Measurements from ENCODE around the gene SNX25. TPM values are rescaled to one million over a fixed set of nuclear protein-coding genes. Genes with fewer than 3 reads are reported as not detected.
"Not testable (repeated sequence)": the region's sequence is repeated elsewhere in the genome, so short reads cannot be mapped to it uniquely, and the experiment has no call there.

The SNX25 gene
- total RNA-seq, 1 experiment from 2014 or later, result 8.4 TPM

- DNase-seq (no peak), ATAC-seq (no peak)
- Histone ChIP-seq H3K27me3 (ENCODE audit: low read length) (no peaks in the 10 kb centered on the region), H3K9me3 (ENCODE audit: low read length) (no peaks in the 10 kb centered on the region), H2AFZ (ENCODE audit: low read length) (no peak overlapping the region), H3K27ac (ENCODE audit: low read length) (no peak overlapping the region), H3K79me2 (ENCODE audit: low read length) (no peaks in the 10 kb centered on the region), H3K36me3 (ENCODE audit: low read depth, low read length) (no peaks in the 10 kb centered on the region), H3K9ac (ENCODE audit: low read length) (no peak overlapping the region), H3K4me2 (ENCODE audit: low read length) (no peak overlapping the region), H3K9me2 (replicated peaks; ENCODE audit: low read length) (no peaks in the 10 kb centered on the region), H3K4me1 (ENCODE audit: insufficient read depth, low read length) (peaks cover 14% of the 10 kb centered on the region), H4K20me1 (ENCODE audit: low read length) (no peaks in the 10 kb centered on the region), H3K4me3 (ENCODE audit: low read length) (no peak overlapping the region), H3F3A (ENCODE audit: low read length, unreplicated experiment) (no peaks in the 10 kb centered on the region)
- intact Hi-C loops (cut with micrococcal nuclease), result no loop called here
- POLR2A ChIA-PET (ENCODE audit: unreplicated experiment), result no interaction called here
- CTCF ChIA-PET, result no interaction called here
- BruUV-seq (replicated peaks), result no TSS peak
- TF ChIP-seq EZH2phosphoT487 (IDR thresholded peaks at IDR 0.05; ENCODE audit: borderline replicate concordance, low read length), result no peak
- TF ChIP-seq EZH2 (IDR thresholded peaks at IDR 0.05; ENCODE audit: low read length, unreplicated experiment), result no peak
- TF ChIP-seq, protein P1, sequence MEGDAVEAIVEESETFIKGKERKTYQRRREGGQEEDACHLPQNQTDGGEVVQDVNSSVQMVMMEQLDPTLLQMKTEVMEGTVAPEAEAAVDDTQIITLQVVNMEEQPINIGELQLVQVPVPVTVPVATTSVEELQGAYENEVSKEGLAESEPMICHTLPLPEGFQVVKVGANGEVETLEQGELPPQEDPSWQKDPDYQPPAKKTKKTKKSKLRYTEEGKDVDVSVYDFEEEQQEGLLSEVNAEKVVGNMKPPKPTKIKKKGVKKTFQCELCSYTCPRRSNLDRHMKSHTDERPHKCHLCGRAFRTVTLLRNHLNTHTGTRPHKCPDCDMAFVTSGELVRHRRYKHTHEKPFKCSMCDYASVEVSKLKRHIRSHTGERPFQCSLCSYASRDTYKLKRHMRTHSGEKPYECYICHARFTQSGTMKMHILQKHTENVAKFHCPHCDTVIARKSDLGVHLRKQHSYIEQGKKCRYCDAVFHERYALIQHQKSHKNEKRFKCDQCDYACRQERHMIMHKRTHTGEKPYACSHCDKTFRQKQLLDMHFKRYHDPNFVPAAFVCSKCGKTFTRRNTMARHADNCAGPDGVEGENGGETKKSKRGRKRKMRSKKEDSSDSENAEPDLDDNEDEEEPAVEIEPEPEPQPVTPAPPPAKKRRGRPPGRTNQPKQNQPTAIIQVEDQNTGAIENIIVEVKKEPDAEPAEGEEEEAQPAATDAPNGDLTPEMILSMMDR (conservative IDR thresholded peaks at IDR 0.05; ENCODE audit: low read depth, low read length), result no peak
Measured at GRCh38 chr4:185311113-185311888, 101.9 kb downstream of the SNX25 start.

GRCh38 chr4:185312699-185313098 is 103.3 kb downstream of the SNX25 start:
- no peak overlapping the region for H3K4me3 ChIP-seq (ENCODE audit: low read length)
- no peaks in the 10 kb centered on the region for H4K20me1 ChIP-seq (ENCODE audit: low read length)
- H3K27ac ChIP-seq (ENCODE audit: low read length), result no peak overlapping the region
- ATAC-seq, result no peak
- no peaks in the 10 kb centered on the region for H3K9me3 ChIP-seq (ENCODE audit: low read length)
- TF ChIP-seq EZH2 (IDR thresholded peaks at IDR 0.05; ENCODE audit: low read length, unreplicated experiment) (no peak), EZH2phosphoT487 (IDR thresholded peaks at IDR 0.05; ENCODE audit: borderline replicate concordance, low read length) (no peak)
- TF ChIP-seq, protein P1 (conservative IDR thresholded peaks at IDR 0.05; ENCODE audit: low read depth, low read length), result no peak
- no peak overlapping the region for H3K4me2 ChIP-seq (ENCODE audit: low read length)
- no peaks in the 10 kb centered on the region for H3F3A ChIP-seq (ENCODE audit: low read length, unreplicated experiment)
- no peak overlapping the region for H3K9ac ChIP-seq (ENCODE audit: low read length)
- no peaks in the 10 kb centered on the region for H3K36me3 ChIP-seq (ENCODE audit: low read depth, low read length)
- H3K27me3 ChIP-seq (ENCODE audit: low read length), result no peaks in the 10 kb centered on the region
- intact Hi-C loops (cut with micrococcal nuclease), result no loop called here
- ChIA-PET CTCF (no interaction called here), POLR2A (ENCODE audit: unreplicated experiment) (no interaction called here)
- no peak overlapping the region for H2AFZ ChIP-seq (ENCODE audit: low read length)
- H3K4me1 ChIP-seq (ENCODE audit: insufficient read depth, low read length), result peaks cover under 1% of the 10 kb centered on the region; the same call in 1 of the 2 replicates
- no peaks in the 10 kb centered on the region for H3K79me2 ChIP-seq (ENCODE audit: low read length)
- no peak for DNase-seq
- H3K9me2 ChIP-seq (replicated peaks; ENCODE audit: low read length), result no peaks in the 10 kb centered on the region
- no TSS peak for BruUV-seq (replicated peaks)

- H2AFZ ChIP-seq (ENCODE audit: low read length); H3K9me3 ChIP-seq (ENCODE audit: low read length); DNase-seq; H4K20me1 ChIP-seq (ENCODE audit: low read length); H3K27ac ChIP-seq (ENCODE audit: low read length); H3K4me1 ChIP-seq (ENCODE audit: insufficient read depth, low read length); ATAC-seq; CTCF ChIA-PET; H3K4me3 ChIP-seq (ENCODE audit: low read length); H3K79me2 ChIP-seq (ENCODE audit: low read length); H3K36me3 ChIP-seq (ENCODE audit: low read depth, low read length); H3K9ac ChIP-seq (ENCODE audit: low read length); H3K9me2 ChIP-seq (replicated peaks; ENCODE audit: low read length); H3F3A ChIP-seq (ENCODE audit: low read length, unreplicated experiment); H3K27me3 ChIP-seq (ENCODE audit: low read length); BruUV-seq (replicated peaks); H3K4me2 ChIP-seq (ENCODE audit: low read length); intact Hi-C loops (cut with micrococcal nuclease); POLR2A ChIA-PET (ENCODE audit: unreplicated experiment): not testable (repeated sequence)
Measured at GRCh38 chr4:185317462-185317861, 108.1 kb downstream of the SNX25 start.

Measured in PC-3 (cell line).